ENCODE measurements around the gene GADD45A.
"Not testable (repeated sequence)": the region's sequence is repeated elsewhere in the genome, so short reads cannot be mapped to it uniquely, and the experiment has no call there.

GADD45A gene

GRCh38 chr1:67730312-67730711 is 45.3 kb downstream of the GADD45A start:
- not testable (repeated sequence) for H3K9me3 ChIP-seq (ENCODE audit: insufficient read depth, low read depth, low read length); H2BK120ac ChIP-seq (ENCODE audit: insufficient read depth, low read length, poor library complexity); H4K91ac ChIP-seq (ENCODE audit: low read depth, low read length); H3K9ac ChIP-seq (ENCODE audit: low read length); H3K4ac ChIP-seq (ENCODE audit: low read depth, low read length); DNase-seq; H3K4me3 ChIP-seq (ENCODE audit: low read depth, low read length); H3K23ac ChIP-seq (ENCODE audit: low read length); H3K27me3 ChIP-seq (ENCODE audit: insufficient read depth, low read length); H2BK5ac ChIP-seq (ENCODE audit: low read depth, low read length, poor library complexity); H3K79me1 ChIP-seq (ENCODE audit: low read length); H2BK12ac ChIP-seq (ENCODE audit: low read length); H3K4me2 ChIP-seq (ENCODE audit: low read length); H3K14ac ChIP-seq (ENCODE audit: low read length); H4K8ac ChIP-seq (ENCODE audit: low read depth, low read length); H3K18ac ChIP-seq (ENCODE audit: low read length); H3K36me3 ChIP-seq (ENCODE audit: control insufficient read depth in 1 of 2, insufficient read depth in 2 of 2, low read length in 2 of 2); H3K27ac ChIP-seq (ENCODE audit: low read depth, low read length); H2AFZ ChIP-seq (ENCODE audit: insufficient read depth, low read length, poor library complexity); H3K79me2 ChIP-seq (ENCODE audit: control insufficient read depth, insufficient read depth, low read length, poor library complexity); H4K12ac ChIP-seq (ENCODE audit: low read depth, low read length); H2AK5ac ChIP-seq (ENCODE audit: low read length); H3K4me1 ChIP-seq (ENCODE audit: control insufficient read depth in 1 of 2, insufficient read depth in 2 of 2, low read length in 2 of 2)
- WGBS (ENCODE audit: extremely low coverage, insufficient coverage, insufficient read length), result no CpG with 5 or more reads among the region's 9 CpGs

GRCh38 chr1:67731322-67731721 is 46.3 kb downstream of the GADD45A start:
- Histone ChIP-seq H3K23ac (ENCODE audit: low read length) (peak overlapping the region; percentile 48), H2BK120ac (ENCODE audit: insufficient read depth, low read length, poor library complexity) (no peak overlapping the region), H3K4me2 (ENCODE audit: low read length) (no peak overlapping the region), H3K9ac (ENCODE audit: low read length) (no peak overlapping the region), H3K4ac (ENCODE audit: low read depth, low read length) (no peak overlapping the region), H3K9me3 (ENCODE audit: insufficient read depth, low read depth, low read length) (no peaks in the 10 kb centered on the region), H2BK5ac (ENCODE audit: low read depth, low read length, poor library complexity) (no peak overlapping the region), H3K4me3 (ENCODE audit: low read depth, low read length) (no peak overlapping the region), H3K4me1 (ENCODE audit: control insufficient read depth in 1 of 2, insufficient read depth in 2 of 2, low read length in 2 of 2) (peaks cover 8% of the 10 kb centered on the region in 2 experiments), H2AFZ (ENCODE audit: insufficient read depth, low read length, poor library complexity) (no peak overlapping the region), H3K79me1 (ENCODE audit: low read length) (peaks cover 2% of the 10 kb centered on the region), H3K79me2 (ENCODE audit: control insufficient read depth, insufficient read depth, low read length, poor library complexity) (no peaks in the 10 kb centered on the region), H4K91ac (ENCODE audit: low read depth, low read length) (no peak overlapping the region), H2AK5ac (ENCODE audit: low read length) (no peak overlapping the region), H4K12ac (ENCODE audit: low read depth, low read length) (no peak overlapping the region), H4K8ac (ENCODE audit: low read depth, low read length) (no peak overlapping the region), H3K36me3 (ENCODE audit: control insufficient read depth in 1 of 2, insufficient read depth in 2 of 2, low read length in 2 of 2) (no peaks in the 10 kb centered on the region), H3K18ac (ENCODE audit: low read length) (no peak overlapping the region), H3K27ac (ENCODE audit: low read depth, low read length) (no peak overlapping the region), H3K14ac (ENCODE audit: low read length) (no peak overlapping the region), H3K27me3 (ENCODE audit: insufficient read depth, low read length) (no peaks in the 10 kb centered on the region), H2BK12ac (ENCODE audit: low read length) (no peak overlapping the region)
- no peak for DNase-seq
- no CpG with 5 or more reads among the region's 2 CpGs for WGBS (ENCODE audit: extremely low coverage, insufficient coverage, insufficient read length)

GRCh38 chr1:67732750-67733151 is 47.8 kb downstream of the GADD45A start:
- no peak for DNase-seq
- Histone ChIP-seq H3K4ac (ENCODE audit: low read depth, low read length) (no peak overlapping the region), H3K27ac (ENCODE audit: low read depth, low read length) (no peak overlapping the region), H3K18ac (ENCODE audit: low read length) (no peak overlapping the region), H3K36me3 (ENCODE audit: control insufficient read depth in 1 of 2, insufficient read depth in 2 of 2, low read length in 2 of 2) (no peaks in the 10 kb centered on the region), H3K79me2 (ENCODE audit: control insufficient read depth, insufficient read depth, low read length, poor library complexity) (no peaks in the 10 kb centered on the region), H3K79me1 (ENCODE audit: low read length) (peaks cover 2% of the 10 kb centered on the region), H3K14ac (ENCODE audit: low read length) (no peak overlapping the region), H3K4me2 (ENCODE audit: low read length) (no peak overlapping the region), H2BK120ac (ENCODE audit: insufficient read depth, low read length, poor library complexity) (no peak overlapping the region), H2BK5ac (ENCODE audit: low read depth, low read length, poor library complexity) (no peak overlapping the region), H4K12ac (ENCODE audit: low read depth, low read length) (no peak overlapping the region), H3K9me3 (ENCODE audit: insufficient read depth, low read depth, low read length) (no peaks in the 10 kb centered on the region), H2AFZ (ENCODE audit: insufficient read depth, low read length, poor library complexity) (no peak overlapping the region), H3K23ac (ENCODE audit: low read length) (no peak overlapping the region), H3K4me1 (ENCODE audit: control insufficient read depth in 1 of 2, insufficient read depth in 2 of 2, low read length in 2 of 2) (peaks cover 13% of the 10 kb centered on the region in 2 experiments), H4K91ac (ENCODE audit: low read depth, low read length) (no peak overlapping the region), H3K9ac (ENCODE audit: low read length) (no peak overlapping the region), H3K27me3 (ENCODE audit: insufficient read depth, low read length) (no peaks in the 10 kb centered on the region), H2BK12ac (ENCODE audit: low read length) (no peak overlapping the region), H2AK5ac (ENCODE audit: low read length) (no peak overlapping the region), H3K4me3 (ENCODE audit: low read depth, low read length) (no peak overlapping the region), H4K8ac (ENCODE audit: low read depth, low read length) (no peak overlapping the region)
- WGBS (ENCODE audit: extremely low coverage, insufficient coverage, insufficient read length), result no CpG with 5 or more reads among the region's 6 CpGs

- Histone ChIP-seq H3K27me3 (ENCODE audit: insufficient read depth, low read length) (no peaks in the 10 kb centered on the region), H3K79me2 (ENCODE audit: control insufficient read depth, insufficient read depth, low read length, poor library complexity) (no peaks in the 10 kb centered on the region), H3K18ac (ENCODE audit: low read length) (no peak overlapping the region), H4K91ac (ENCODE audit: low read depth, low read length) (no peak overlapping the region), H3K36me3 (ENCODE audit: control insufficient read depth in 1 of 2, insufficient read depth in 2 of 2, low read length in 2 of 2) (no peaks in the 10 kb centered on the region), H2AK5ac (ENCODE audit: low read length) (no peak overlapping the region), H2BK5ac (ENCODE audit: low read depth, low read length, poor library complexity) (no peak overlapping the region), H3K79me1 (ENCODE audit: low read length) (peaks cover 2% of the 10 kb centered on the region), H3K4me1 (ENCODE audit: control insufficient read depth in 1 of 2, insufficient read depth in 2 of 2, low read length in 2 of 2) (peaks cover 18% of the 10 kb centered on the region in 2 experiments), H3K9ac (ENCODE audit: low read length) (no peak overlapping the region), H3K4ac (ENCODE audit: low read depth, low read length) (no peak overlapping the region), H3K27ac (ENCODE audit: low read depth, low read length) (no peak overlapping the region), H3K14ac (ENCODE audit: low read length) (no peak overlapping the region), H4K8ac (ENCODE audit: low read depth, low read length) (no peak overlapping the region), H3K4me3 (ENCODE audit: low read depth, low read length) (peak overlapping the region; percentile 40), H3K9me3 (ENCODE audit: insufficient read depth, low read depth, low read length) (no peaks in the 10 kb centered on the region), H2BK120ac (ENCODE audit: insufficient read depth, low read length, poor library complexity) (no peak overlapping the region), H3K4me2 (ENCODE audit: low read length) (no peak overlapping the region), H3K23ac (ENCODE audit: low read length) (no peak overlapping the region), H4K12ac (ENCODE audit: low read depth, low read length) (no peak overlapping the region), H2BK12ac (ENCODE audit: low read length) (no peak overlapping the region), H2AFZ (ENCODE audit: insufficient read depth, low read length, poor library complexity) (no peak overlapping the region)
- DNase-seq, result no peak
- no CpG with 5 or more reads among the region's 4 CpGs for WGBS (ENCODE audit: extremely low coverage, insufficient coverage, insufficient read length)
Observed at GRCh38 chr1:67733681-67734322, 48.8 kb downstream of the GADD45A start.
